Hematopoietic multipotent progenitor cell treated with erythropoietin and hydrocortisone succinate and interleukin-3 and kit ligand, for 15 days (in vitro differentiated cells): ENCODE measurements around the gene RNU1-1.
"Not testable (repeated sequence)": the region's sequence is repeated elsewhere in the genome, so short reads cannot be mapped to it uniquely, and the experiment has no call there.

Experiments
- DNase-seq: peaks from one replicate; pipeline ENCODE4 v3.0.0-alpha.2; 2015; ENCODE audit warnings: low spot score

The RNU1-1 gene

DNA sequence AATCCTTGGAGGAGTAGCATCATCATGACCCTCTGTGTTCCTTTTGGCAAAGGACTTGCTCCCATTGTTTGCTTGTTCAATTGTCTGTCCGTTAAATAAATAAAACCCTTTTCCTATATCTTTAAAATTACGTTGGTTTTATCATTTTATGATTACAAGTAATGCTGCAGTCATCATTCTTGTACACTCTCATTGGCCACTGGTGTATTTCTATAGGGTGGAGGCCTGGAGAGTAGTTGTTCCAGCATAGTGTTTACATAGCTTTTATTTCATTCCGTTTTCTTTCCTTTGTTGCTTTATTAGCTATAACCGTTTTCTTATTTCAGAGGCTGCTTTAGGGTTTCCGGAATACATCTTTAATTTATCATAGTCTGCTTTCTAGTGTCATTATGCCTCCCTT lies 7.6 kb upstream of the RNU1-1 start:
- not testable (repeated sequence) for DNase-seq

DNA sequence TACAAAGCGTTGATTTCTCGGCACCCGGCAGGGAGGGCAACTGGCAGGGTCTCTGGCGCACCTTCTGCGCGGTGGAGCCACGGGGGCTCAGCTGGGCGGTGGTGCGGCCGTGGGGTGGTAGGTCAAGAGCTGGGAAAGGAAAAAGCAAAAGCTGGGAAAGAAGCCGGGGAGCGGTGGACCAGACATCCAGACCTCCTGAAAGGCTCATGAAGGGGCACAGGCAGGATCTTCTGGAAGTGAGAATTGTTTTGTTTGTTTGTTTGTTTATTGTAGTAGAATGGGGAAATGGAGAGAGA lies 7.2 kb upstream of the RNU1-1 start:
- DNase-seq, result no peak

DNA sequence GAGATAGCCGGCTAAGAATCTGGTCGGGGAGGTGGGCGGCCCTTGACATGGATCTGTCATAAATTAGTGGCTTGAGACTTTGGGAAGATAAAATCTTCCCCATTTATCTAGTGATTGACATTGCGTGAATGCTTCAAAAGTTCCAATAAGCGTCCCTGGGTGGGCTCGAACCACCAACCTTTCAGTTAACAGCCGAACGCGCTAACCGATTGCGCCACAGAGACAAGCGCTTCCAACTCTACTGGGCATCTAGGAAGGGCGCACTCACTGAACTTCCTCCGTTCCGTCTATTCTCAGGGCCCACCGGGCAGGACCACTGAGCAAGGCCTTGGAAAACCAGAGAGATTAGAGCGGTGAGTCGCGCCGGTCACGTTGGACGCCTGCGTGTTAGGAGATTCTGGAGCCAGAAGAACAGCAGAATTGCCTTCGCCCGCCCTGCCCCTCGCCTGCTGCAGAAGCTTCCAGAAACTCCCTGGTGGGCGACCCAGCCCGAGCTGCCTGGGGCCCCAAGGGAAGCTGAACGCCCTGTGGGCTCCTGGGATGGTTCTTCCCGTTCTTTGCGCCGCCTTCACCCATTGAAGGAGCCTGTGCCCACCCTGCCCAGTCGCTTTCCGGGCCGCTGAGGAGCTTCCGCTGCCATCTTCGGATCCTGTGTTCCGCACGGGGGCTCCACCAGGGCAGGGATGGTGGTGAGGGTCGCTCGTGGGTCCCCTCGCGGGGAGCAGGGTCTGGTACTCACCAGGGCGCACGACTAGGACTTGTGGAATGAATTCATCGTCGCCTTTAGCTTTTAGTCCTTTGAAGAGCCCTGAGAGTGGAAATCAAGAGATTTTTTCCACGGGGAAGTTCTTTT lies 6.6 kb upstream of the RNU1-1 start:
- not testable (repeated sequence) for DNase-seq

DNA sequence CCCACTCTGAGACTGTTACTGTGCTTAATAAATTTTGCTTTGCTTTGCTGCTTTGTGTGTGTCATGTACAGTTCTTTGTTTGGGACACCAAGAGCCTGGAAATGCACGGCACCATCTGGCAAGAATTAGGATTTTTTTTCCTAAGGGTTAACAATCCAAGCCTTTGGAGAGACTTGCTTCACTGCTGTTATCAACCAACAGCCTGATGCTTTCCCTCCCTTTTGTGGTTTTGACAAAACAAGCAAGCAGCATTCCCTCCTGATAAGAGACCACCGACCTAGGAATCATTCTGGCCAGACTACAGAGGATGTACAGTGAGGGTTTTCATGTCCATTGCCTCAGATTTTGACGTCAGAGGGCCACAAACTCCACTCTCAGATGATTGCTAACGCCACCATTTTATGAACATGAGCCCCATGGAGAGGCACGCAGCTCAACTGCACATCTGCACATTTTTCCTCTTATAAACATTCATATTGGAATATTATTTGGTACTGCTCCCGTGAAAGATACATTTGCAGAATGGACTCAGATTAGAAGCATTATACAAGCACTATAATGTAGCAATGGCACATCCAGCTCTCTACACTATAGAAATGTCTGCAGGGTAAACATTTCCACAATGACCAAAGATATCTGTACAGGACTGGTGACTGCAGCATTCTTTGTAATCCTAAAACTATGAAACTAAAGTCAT lies 5.3 kb upstream of the RNU1-1 start:
- DNase-seq, result not testable (repeated sequence)

DNA sequence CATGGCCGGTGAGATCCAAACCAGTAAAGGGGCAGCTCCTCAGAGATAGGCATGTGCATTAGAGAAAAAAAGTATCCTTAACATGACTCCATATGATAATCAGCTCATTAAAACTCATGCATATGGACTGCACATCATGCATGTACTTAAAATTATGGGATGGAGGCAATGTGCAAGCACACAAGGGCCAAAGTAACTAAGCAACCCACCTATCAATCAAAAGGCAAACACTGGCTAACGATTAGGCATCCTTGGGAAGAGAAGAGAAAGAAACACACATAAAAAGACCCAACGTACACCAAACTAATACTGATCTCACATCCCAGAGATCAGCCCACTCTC lies 4.8 kb upstream of the RNU1-1 start:
- DNase-seq, result not testable (repeated sequence)

DNA sequence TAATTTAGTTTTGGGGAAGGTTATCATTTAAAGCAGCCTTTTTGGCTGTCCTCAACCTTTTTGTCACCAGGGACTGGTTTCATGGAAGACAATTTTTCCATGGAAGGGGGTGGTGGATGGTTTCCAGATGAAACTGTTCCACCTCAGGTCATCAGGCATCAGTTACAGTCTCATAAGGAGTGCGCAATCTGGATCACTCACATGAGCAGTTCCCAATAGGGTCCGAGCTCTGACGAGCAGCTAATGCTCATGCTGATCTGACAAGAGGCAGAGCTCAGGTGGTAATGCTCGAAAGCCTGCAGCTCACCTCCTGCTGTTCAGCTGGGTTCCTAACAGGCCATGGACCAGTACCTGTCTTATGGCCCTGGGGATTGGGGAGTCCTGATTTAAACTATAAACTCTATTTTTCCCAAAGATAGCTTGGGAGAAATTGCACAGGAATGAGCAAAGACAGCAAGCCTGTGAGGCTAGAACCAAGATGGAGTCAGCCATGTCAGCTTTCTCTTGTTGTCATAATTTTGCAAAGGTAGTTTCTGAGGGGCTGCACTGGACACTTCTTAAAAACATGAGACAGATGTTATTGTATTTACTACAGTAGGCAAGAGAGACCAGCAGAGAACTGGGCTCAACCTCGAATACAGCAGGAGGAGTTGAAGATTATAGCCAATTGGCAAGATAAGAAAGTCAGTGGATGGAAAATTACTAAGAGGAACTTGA lies 2.8 kb upstream of the RNU1-1 start:
- DNase-seq, result not testable (repeated sequence)

DNA sequence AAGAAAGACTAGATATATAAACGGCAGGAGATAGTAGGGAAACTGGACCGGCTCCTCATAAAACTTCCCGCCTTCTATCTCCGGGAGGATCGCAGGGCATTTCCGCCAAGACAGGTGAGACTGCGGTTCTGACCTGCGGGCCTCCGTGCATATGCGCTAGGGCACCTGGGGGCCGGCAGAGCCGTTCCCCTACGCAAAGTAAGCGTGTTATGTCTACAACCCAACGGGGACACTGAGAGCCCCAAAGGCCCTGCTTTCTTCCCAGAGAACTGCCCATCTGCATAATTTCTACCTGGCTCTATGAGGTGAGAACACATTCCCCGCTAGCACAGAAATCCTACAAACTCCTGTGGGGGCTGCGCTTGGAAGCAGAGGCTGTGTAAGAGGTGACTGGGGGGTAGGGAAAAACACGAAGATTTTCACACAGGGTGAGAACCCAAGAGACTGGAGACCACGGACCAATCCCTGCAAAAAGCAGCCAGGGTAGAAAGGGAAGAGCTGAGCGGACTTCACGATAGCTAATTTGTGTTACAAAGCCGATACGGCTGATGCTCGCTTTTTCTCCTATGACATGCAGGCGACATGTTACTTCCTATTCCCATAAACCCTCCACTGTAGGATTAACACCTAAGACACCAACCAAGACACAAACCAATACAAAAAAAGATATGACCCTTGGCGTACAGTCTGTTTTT lies 526 bp downstream of the RNU1-1 start:
- peak; percentile 81 for DNase-seq

DNA sequence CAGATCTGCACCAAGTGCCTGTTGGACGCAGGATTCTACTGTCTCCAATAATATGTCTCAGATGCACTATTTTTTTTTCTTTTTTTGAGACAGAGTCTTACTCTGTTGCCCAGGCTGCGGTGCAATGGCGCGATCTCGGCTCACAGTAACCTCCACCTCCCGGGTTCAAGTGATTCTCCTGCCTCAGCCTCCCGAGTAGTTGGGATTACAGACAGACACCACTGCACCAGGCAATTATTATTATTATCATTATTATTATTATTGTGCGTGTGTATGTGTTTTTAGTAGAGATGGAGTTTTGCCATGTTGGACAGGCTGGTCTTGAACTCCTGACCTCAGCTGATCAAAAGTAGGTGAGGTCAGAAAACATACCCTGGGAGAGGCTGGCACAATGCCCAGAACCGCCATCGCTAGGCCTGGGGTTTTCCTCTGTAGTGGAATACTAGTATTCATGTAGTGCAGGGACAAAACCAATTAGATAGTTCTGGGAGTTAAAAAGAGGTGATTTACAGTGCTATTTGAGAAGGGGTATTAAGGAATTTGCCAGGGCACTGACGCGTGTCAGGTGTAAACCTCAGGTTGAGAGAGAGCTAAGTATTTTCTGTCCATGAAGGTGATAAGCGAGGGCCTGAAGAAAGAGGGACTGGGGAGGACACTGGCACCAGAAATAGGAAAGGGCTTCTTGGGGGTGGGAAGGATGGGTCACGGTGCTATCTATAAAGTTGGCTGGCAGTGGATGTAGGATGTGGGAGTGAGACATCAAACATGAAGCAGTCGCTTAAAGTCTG lies 1.3 kb downstream of the RNU1-1 start:
- not testable (repeated sequence) for DNase-seq

DNA sequence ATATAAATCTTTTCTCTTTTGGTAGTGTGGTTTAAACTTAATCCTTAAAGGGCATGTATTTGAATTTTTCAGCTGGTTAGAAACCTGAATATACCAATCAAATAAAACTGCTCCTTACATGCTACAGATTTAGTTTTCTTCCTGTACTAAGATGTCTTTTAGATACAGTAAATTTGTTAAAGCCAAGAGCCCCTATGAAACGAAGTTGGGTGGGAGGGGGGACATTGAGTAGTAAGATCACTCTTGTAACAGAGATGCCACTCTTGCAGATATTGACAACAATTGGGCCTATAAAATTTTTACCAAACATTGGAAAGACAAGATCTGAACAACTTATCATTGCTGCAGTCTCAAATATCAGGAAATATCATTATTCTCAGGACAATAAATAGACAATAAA lies 2.2 kb downstream of the RNU1-1 start:
- DNase-seq, result not testable (repeated sequence)

DNA sequence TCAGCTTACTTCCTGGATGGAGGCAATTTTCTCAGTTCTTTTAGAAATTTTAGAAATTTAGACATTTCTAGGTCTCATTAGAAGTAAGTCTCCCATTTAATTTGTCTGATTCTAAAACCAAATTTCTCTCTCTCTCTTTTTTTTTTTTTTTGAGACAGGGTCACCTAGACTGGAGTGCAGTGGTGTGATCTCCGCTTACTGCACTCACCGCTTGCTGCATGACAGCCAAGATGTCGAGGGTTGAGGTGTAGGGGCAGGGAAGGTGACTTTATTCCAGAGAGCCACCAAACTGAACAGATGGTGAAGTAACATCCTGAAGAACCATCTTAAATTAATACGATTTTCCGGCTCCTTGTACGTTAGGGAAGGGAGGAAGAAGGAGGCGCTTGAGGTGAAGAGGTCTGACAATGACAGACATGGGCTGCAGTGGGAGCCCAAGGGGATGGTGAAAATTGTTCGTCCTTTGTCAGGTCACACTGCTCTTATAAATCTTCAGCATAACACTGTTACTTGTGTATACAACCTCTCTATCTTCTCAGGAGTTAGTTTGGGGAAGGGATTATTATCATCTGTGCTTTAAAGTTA lies 5.1 kb downstream of the RNU1-1 start:
- DNase-seq, result peak; percentile 27

DNA sequence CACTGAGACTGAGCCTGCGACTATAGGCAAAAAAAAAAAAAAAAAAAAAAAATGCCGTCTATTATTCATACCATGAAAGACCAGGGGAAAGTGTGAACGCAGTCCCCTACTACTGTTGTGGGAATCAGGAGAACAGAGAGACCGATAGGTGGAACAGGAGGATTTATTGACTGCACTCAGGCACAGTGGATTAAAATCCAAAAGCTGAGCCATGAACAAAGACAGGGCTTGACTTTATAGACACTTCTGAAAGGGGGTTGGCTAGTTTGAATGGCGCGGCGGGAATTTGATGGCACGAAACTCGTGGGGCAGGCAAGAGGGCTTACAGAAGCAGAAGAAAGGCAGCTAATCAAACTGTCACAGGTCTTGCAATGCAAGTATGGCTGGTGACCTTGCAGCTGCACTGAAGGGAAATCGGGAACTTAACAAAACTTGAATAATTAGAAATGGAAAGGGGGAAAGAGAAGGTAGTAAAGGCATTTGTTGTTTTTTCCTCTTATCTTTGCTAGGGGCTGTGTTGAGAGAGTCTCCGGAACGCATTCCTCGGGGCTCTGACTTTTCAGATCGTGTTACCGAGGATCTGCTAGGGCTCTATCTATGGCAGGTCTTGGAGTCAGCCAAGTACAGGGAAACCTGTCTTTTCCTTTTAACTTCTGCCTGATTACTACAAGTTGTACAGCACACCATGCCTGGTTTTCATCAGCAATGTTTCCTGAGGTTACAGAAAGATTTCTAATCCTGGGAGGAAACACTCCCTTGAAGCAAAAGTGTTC lies 7.5 kb downstream of the RNU1-1 start:
- not testable (repeated sequence) for DNase-seq

DNA sequence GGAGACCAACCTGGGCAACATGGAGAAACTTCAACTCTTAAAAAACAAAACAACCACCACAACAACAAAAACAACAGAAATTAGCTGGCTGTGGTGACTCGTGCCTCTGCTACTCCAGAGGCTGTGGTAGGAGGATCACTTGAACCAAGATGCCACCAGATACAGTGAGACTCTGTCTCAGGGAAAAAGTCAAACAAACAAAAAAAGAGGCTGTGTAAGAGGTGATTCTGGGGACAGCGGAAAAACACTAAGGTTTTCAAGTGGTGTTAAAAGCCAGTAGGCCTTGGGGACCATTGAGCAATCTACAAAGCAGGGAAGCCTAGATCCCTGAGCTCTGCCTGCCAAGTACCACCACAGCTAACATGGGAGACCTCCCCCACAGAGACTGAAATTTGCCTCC lies 8.2 kb downstream of the RNU1-1 start:
- DNase-seq, result not testable (repeated sequence)

DNA sequence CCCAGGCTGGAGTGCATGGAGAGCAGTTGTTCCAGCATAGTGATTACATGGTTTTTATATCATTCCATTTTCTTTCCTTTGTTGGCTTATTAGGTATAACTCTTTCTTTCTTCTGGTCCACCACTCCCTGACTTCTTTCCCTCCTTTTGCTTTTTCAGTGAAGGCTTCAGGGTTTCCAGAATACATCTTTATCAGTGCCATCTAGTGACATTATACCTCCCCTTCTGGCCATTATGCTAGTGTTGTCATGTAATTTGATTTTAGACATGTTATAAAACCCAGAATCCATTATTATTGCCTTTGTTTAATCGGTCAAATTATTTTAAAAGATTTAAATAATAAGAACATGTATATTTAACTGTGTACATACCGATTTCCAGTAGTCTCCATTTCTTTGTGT lies 10.6 kb downstream of the RNU1-1 start:
- no peak for DNase-seq

DNA sequence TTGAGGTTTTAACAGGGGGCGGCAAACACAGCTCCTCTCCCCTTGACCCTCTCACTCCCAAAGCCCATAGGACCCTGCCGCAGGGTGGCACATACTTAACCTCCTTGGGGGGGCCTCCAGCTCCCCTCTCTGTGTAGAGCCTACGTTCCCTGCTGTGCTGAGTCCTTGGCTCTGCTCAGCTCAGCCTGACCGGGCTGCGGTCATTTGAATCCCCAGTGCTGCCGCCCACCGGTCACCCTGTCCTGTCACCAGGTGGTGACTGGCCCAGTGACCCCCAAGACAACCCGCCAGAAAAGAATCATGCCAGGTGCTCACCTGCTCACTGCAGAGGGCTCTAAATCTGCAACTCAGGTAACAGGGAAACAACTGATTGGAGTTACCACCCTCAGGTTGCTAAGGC lies 12.6 kb downstream of the RNU1-1 start:
- DNase-seq, result not testable (repeated sequence)

DNA sequence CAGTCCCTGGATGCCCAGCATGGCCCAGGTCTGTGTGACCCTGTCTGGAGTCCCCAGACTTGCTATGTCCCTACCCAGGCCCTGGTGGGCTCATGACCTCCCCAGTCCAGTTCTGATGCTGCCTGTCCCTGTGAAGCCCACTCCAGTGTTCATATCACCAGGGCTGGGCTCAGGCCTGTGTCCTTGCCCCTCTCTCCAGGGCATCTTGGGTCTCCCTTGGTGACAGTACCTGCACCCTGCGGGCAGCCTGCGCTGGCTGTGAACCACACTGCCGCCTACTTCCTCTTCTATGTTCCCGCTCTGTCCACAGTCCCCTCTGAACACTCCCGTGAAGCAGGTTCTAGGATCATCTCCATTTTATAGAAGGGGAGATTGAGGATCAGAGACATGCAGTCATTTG lies 13.1 kb downstream of the RNU1-1 start:
- DNase-seq, result not testable (repeated sequence)

DNA sequence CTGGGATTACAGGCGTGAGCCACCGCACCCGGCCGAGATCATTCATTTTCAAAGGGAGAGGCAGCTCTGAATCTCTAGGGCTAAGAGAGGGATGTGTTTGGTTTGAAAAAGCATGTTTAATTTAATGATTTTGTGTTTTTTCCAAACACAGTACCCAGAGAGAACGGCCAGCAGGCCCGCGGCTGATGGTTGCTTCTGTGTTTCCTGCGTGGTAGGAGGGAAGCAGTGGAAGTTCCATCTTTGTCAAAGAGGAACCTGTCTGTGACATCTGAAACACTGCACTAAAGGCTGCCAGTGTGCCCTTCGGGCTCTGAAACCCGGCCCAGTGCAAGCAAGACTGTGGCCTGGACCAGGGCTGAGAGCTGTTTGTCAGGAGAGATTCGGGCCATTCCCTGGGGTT lies 13.6 kb downstream of the RNU1-1 start:
- not testable (repeated sequence) for DNase-seq

DNA sequence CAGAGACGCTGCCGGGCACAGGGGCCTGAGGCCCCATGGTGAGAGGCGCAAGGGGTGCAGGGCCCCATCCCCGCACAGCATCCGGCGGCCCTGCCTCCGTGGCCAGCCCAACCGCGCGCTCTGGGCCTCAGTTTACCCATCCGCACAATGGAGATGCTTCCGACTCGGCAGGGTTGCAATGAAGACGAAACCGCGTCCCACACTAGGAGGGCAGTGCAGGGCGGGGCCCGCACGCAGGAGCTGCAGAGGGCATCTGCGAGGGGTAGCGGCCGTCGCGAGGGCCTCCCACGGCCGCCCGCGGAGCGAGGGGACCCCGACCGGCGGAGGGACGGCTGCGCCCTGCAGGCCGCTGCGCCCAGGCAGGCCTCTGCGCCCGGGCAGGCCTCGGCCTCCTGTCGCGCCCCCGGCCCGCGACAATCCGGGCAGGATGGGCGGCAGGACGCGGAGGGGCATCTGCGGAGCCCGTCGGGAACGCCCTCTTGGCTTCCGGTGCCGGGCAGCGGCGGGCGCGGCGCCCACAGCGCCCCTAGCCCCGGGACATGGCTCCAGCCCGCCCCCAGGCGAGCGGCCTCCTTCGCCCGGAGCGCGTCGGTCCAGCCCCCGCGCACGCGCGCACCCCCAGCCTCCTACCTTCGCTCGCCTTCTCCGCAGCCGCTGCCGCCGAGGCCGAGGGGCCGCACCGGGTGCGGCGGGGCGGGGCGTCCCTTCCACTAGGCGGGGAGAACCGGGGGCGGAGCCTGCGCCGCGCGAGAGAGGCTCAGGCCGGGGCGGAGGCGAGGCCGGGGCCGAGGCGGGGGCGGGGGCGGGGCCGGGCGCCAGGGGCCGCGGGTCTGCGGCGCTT lies 15.3 kb downstream of the RNU1-1 start:
- DNase-seq, result peak; percentile 73

DNA sequence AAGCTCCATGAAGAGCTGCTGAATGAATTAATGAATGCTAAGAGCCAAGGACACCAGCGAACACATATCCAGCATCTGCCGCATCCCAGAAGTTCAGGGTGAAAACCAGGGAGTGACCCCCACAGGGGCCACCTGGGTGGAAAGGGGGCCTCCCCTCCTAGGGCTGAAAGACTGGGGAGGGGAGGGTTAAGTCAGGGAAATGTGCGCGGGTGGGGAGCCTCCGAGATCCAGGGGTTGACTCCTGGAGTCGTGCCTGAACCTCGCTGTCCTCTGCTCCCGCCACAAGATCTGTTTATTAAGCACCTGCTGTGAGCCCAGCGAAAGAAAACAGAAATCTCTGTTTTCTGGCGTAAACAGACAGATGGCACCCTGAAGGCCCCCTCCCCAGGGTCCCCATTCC lies 16.0 kb downstream of the RNU1-1 start:
- not testable (repeated sequence) for DNase-seq

DNA sequence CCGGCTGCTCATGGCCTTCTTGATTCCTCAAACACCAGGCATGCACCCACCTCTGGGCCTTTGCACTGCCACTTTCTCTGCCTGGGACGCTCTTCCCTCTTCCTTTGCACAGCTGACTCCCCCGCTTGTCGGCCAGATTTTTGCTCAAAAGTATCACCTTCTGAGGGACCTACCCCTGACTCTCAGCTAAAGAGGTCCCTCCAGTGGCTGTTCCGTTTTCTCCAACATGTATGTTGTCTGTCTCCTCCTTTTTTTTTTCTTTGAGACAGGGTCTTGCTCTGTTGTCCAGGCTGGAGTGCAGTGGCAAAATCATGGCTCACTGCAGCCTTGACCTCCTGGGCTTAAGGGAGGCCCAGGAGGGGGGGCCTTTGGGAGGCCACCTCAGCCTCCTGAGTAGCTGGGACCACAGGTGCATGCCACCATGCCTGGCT lies 16.6 kb downstream of the RNU1-1 start:
- peak; percentile 13 for DNase-seq
